COR-L47 (cell line): ENCODE data around the gene KIRREL3.

ENCODE experiments used
- DNase-seq: peaks from one replicate; lab custom pipeline; 2025; lab: John Stamatoyannopoulos, UW

The KIRREL3 gene

DNA sequence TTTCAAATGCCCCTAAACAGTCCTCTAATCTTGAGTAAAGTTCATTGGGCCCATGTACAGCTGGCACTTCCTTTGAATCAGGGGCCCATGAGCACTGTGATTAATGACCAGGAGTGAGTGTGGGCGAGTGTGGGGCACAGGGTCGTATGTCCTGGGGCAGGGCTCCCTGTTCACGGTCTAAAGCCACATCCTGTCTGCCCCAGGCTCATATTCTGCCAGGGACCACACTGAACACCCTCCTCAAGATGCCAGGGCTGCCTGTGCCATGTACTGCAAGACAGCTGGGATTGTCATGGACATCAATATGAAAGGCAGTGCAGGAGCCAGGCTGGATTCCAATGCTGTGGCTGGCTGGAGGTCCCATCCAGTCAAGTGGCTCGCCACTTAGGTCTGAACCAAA, 130.5 kb downstream of the KIRREL3 start:
- DNase-seq, result no peak

DNA sequence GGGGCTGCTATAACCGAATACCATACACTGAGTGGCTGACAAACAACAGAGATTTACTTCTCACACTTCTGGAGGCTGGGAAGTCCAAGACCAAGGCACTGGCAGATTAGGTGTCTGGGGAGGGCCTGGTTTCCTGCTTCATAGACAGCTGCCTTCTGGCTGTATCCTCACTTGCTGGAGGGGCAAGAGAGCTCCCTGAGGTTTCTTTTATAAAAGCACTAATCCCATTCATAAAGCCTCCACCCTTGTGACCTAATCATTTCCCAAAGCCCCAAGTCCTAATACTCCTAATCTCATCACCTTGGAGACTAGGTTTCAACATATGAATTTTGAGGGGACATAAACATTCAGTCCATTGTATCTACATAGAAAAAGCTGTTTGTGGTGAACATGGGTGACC, 131.8 kb downstream of the KIRREL3 start:
- no peak for DNase-seq

DNA sequence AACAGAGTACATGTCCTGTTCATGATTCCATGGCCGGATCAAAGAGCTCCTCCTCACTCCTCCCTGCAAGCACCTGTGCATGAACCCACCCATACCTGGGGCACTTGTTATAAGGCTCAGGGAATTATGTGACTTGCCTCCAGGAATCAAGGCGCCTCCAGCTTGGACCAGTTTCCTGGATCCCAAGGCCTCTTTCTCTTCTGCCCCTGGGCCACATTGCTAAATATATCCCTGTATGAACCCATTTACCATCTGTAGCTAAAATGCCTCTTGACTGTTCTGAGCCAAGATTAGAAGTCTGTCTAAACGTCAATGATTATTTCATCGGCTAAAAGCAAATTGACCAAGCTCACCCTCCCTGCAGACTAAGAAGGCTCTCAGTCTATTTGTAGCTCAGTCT, 135.6 kb downstream of the KIRREL3 start:
- DNase-seq, result no peak

DNA sequence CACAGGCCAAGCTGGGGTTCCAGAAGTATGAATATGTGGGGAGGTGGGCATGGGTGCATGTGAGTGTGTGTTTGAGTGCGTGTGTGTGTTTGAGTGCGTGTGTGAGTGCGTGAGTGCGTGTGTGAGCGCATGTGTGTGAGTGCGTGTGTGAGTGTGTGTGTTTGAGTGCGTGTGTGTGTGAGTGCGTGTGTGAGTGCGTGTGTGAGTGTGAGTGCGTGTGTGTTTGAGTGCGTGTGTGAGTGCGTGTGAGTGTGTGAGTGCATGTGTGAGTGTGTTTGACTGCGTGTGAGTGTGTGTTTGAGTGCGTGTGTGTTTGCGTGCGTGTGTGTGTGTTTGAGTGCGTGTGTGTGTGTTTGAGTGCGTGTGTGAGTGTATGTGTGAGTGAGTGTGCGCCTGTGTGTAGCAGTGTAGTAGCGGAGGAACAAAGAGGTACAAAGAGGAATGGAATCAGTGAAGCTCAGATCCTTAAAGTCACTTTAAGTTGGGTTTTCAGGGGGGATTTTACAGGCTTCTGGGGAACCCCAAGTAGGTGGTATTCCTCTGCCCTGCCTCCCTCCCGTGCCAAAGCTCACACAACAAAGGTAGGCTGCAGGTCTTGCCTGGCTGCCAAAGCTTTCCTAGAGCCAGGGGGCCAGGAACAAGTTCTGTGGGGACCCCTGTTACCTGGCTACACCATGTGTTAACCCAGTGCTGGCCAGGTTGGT, 137.1 kb downstream of the KIRREL3 start:
- DNase-seq, result no peak

DNA sequence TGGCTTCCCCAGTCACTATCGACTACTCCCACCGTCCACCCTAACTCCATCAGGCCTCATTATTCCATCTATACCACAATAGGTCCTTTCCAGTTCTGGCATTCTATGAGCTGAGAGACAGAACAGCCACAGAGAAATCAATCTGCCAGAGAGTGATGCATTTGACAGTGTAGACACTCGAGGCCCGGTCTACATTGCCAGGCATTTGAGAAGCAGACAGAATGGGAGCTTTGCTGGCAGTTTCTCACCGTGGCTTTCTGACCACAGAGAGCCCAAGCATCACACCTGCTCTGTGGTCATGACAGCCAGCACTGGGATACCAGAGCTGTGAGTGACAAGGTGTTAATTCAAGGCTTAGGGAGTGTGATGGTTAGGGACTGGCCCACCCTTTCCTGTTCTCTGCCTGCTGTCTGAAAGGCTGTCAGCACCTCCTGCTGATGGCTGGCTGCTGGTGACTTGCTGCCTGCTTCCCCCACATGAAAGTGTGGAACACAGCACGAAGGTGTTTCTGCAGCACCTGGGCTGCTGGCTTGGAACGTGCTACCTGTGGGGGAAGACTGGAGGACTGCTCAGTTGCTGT, 137.8 kb downstream of the KIRREL3 start:
- DNase-seq, result no peak

DNA sequence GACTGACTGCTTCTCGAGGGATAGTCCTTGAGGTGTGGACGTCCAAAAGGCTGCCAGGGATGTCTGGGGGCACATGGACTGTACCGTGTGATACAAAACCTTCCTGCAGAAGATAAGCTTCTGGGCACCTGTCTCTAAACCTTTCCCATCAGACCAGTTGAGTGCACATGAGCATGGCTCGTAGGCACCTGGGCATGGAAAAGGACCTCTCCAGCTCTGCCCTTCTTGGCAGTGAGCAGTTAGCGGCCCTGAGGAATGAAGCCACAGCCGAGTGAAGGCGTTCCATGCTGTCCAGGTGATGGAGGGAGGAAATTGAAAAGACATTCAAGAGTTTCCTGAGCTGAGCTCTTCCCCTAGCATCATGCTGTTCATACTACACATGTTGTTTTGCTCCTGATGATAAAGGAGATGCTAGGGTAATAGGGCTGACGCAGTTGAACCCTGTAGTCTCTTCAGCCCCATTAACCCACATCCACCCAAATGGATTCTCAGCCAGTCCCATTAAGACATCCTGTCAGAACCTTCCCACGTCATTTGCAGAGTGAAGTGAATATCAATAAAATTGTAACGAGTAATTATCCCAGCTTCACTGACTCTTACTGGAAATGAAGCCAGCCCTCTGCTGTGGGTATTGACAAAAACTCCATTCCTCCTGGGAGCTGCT, 138.6 kb downstream of the KIRREL3 start:
- no peak for DNase-seq

DNA sequence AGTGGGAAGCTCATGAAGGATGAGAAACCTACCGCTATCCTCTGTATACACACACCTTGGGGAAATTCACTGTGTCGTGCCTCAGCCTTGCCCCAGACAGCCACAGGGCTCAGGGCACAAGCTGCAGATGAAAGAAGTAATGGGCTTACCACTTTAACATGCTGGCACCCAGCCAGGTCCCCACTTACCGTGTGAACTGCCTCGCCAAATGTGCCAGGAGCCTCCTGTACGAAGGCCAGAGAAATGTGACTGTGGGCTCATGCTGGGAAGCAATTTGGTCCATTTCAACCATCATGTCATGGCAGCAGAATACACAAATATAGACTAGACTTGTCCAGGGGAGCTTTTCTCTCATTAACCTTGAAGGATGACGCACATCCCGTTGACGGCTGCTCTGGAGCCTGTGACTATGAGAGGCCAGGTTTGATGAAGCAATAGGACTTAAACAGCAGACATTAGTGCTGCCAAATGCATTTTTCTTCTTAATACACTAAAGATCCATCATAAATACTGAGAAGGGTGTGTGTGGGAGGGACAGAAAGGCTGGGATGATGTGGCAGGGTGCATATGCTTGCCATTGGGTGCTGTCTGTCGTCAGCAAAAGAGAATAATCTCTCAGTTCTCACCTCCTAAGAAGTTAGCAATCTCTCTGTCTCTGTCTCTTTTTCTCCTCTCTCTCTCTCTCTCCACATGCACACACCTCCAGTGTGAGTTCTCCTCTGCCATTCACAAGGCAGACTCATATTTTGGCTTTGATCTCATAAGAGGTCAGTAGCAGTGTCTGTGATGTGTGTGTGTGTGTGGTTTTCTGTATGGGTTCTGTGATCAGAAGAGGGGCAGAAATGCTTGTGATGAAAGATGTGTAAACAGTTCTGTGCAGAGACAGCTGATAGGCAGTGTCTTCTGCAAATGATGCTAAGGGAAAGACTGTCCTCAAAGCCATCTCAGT, 142.4 kb downstream of the KIRREL3 start:
- peak; percentile 96 for DNase-seq

DNA sequence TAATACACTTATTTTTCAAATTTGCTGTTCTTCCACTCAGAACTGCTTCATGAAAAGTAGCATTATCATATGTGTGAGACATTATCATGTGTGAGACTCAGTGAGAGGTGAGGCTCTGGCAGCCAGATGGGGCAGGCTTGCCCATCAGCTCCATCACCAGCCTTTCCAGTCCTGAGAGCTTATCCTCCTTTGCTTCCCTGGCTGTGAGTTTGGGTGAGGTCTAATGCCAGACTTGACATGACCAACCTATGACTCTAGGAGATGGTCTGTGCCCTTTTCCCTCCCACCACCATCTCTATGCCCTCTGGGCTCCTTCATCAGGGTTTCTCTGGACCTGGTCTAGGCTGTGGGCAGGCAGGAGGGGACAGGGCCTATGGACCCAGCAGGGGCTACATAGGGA, 145.0 kb downstream of the KIRREL3 start:
- no peak for DNase-seq

DNA sequence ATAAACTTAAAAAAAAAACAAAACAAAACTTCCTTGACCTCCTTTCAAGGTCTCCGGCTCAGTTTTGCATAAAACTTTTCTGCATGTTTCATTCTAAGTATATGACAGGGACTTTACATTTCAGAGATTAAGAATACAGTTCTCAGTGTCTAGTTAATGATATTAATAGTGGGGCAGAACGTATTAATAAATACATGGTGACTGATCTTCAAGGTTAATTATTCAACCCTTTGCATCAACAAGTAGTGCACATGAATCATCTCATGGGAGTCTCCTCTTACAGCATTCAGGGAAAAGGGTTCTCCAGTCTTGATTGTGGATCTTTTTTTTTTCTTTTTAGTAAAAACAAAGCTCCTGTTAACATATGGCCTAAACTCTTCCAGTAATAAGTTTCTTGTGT, 146.8 kb downstream of the KIRREL3 start:
- DNase-seq, result no peak

DNA sequence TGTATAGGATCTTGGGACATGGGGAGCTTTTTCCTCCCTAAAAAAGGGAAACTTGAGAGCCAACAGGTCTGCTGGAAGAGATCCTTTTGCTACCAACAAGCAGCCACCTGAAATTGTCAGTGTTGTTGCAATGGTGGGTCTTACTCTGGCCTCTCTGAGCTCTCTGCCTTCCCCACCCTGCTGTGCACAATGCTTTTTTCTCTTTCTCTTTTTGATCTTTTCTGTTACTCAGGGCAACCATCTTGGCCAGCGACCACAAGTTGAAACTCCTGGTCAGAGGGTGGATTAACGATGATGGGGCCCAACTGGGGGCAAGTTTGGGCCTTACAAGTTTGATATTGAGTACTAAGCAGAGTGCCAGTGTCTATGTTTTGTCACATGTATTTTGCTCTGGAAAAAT, 155.8 kb downstream of the KIRREL3 start:
- no peak for DNase-seq

DNA sequence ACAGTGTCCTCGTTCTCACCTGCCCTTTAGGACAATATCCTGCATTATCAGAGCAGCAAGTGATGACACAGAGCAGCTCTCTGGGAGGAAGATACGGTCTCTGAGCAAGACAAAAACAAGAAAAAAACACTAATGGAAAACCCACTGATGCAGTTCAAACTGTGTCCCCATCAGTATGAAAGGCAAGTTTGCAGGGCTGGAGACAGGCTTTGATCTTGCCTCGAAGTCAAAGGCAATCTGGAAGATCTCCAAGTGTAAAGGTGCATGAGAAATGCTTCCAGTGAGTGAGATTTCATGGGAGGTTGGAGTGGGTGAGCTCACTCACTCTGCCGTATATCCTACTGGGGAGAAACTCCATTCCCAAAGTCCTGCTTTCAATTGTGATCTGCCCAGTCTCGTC, 157.5 kb downstream of the KIRREL3 start:
- no peak for DNase-seq

DNA sequence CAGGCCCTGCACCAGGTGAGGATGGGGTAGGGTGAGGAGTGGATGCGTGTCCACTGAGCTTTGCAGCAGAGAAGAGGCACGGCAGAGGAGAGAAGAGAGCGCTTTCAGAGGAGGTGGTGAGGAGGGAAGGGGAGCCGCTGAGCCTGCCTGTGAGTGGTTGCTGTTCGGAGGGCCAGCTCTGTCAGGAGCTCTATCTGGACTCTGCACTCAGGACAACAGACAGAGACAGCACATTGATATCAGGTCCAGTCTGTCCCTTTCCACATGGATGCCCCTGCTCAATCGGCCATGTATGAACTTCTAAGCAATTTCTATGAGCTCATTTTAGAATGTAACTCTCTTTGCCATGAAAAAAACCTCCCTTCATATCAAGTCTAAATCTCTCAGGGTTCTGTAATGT, 158.6 kb downstream of the KIRREL3 start:
- no peak for DNase-seq

DNA sequence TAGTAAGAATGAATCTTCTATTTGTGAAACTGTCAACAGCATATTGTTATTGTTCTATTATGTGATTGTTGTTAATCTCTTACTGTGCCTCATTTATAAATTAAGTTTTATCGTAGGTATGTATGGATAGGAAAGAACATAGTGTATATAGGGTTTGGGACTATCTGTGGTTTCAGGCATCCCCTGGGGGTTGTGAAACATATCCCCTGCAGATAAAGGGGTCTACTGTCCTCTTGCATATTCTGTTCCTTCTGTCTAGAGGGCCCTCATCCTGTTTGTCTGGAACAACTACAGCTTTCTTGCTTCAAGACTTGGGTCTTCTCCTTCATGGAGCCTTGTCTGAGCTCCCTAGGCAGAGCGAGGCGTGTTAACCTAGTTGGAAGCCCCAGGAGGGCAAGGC, 159.6 kb downstream of the KIRREL3 start:
- no peak for DNase-seq

DNA sequence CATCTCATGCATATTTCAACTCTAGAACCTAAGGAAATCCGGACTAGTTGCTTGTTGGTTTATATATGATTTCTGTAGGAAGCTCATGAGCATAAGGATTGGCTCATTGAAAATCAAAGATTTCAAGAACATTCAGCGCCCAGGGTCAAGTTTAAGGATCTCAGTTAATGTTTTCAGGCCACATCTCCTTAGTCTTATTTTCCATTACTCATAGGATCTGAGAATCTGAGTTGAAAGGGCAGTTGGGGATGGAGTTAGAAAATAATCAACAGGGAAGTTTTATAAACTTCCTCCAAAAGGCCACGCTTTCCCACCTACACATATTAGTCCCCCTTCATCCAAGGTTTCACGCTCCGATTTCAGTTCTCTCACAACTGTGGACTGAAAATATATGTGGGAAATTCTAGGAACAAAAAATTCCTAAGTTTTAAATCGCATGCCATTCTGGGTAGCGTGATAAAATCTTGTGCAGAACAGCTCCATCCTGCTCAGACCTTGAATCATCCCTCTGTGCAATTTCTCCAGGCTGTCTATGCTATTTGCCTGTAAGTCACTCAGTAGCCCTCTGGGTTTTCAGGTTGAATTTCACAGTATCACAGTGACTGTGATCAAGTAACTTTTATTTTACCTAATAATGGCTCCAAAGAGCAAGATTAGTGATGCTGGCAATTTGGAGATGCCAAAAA, 160.2 kb downstream of the KIRREL3 start:
- no peak for DNase-seq

DNA sequence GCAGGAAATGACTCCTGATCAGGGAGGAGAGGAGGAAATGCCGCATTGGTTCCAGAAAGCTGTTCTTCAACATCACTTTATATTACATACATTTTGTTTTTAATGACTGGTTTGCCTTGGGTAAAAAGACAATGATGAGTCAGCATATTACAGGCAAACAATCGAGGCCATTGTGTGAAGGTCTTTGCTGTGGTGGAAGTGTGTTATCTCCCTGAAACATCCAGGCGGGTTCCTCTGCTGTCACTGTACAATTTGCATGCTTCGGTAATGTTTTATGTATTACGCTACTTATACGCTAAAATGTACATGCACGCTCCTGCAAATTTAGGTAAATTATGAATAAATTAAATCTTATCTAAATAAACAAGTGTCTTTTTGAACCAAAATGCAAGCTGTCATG, 161.1 kb downstream of the KIRREL3 start:
- no peak for DNase-seq

DNA sequence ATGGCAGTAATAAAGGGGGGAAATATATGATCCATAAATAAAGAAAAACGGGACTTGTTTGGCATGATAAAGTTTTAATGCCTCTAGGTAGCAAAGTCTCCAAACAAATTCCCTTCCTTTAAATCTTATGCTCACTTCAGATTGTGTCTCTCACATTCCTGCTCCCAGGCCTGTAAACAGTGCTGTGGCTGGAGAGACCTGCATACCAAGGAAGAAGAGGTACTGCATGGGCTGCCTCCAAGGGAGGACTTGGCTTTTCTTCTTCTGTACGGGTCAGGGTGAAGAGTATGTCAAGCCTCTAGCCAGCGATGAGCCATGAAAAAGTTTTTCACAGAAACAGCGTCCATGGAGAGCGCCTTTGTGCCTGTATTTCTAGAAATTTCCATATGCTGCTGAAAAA, 161.8 kb downstream of the KIRREL3 start:
- no peak for DNase-seq

DNA sequence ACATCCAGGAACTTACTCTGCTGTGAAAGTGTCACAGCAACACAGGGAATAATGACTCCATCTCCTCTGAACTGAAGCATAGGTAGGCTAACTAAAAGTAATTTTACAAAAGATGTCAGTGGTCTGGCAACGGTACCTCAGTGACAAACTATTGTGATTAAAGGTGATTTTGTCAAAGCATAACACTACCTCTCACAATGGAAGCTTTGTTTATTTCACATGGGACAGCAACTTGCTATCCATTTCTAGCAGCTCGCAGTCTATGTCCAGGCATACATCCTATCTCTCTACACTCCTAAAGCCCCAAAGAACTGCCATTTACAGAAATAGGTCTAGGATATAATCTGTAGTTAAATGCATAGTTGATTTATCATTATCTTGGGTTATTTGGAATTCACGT, 163.0 kb downstream of the KIRREL3 start:
- no peak for DNase-seq

DNA sequence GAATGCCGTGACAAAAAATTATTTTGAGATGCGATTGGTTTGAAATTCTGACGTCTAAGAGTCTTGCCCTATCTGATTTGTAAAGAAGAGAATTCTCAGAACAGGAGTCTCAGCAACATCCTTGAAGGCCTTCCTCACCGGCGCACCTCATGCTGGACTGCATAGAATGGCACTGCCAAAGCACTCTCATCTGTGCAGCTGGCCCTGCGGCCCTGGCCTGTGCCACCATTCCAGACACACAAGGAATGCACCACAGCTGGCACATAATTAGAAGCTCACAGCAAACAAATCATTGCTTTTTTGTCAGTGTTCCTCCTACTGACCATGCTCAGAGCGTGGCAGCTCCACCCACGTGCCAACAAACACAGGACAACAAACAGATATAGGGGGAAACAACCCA, 166.0 kb downstream of the KIRREL3 start:
- no peak for DNase-seq

DNA sequence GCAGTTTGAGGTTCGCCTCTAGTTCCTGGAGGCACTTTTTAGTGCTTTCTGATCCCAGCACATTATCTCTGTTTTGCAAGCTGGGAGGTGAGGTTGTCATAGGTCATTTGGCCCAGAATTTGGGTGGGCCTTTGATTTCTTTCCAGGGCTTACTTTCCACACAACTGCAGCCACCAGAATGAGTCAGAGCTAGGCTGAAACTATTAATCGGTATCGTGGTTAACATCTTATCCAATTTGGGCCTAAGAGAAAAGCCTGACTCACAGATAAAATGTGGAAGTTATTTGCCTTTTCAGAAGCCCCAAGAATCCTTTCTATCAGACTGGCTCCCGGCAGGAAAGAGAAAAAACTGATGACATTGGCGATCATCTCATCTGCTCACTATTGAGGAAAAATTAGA, 166.4 kb downstream of the KIRREL3 start:
- no peak for DNase-seq

DNA sequence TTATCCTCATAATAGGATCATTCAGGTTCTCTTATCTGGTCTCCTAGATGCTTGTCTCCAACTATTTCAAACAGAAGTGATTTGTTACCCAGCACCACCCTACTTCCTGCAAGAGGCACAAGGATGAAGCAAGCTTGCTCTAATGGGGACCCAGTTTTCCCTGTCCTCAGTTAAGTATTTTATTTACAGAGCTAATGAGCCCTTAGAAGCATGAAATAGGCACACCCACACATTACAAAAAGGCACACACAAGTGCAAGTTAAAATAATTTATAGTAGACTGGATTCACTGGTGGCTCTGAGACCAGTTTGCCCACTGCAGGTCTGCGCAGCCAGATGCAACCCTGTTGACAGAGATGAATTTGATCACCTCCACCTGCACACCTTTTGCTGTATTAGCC, 167.5 kb downstream of the KIRREL3 start:
- no peak for DNase-seq

DNA sequence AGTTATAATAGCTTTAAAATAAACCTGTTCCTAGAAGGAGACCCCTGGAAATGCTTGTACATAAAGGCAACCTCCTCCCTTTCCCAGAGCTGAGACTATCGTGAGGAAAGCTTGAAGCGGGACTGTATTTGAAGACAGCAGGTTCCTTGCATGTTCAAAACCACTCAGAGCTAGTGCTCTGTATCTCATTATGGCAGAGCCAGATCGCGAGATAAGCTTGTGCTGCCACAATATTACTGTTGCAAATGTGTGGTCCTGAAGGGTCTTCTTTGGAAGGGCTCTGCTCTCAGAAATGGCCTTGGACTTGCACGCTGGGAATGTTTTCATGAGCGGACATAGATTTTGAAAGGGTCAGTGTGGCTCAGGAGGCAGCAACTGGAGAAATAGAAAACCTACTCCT, 168.2 kb downstream of the KIRREL3 start:
- no peak for DNase-seq

DNA sequence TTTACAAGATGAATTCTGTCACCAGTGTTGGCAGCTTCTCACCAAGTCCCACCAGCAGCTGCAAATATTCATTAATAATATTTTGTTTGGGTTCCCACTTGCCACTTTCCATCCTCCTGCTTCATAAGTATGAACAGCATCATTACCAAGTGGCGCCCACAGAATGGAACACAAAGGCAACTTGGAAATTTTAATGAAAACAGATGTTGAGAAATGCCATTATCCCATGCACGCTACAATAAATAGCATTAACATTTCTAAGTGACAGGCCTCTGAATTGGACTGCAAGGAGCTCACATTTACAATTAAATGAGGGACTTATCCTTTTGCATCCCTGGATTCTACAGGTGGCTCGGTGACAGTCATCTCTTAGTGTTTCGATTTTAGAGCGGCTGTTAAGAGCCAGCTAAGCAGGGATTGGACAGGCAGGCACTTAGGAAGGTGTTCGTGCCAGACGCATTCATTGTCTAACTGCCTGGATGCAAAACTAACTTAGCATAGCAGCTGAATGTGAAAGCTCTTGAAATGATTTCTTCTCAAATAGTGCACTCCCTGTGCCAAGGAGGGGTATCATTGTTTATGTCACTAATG, 170.3 kb downstream of the KIRREL3 start:
- no peak for DNase-seq
